NCI-H146 treated with DMSO at 0.1 percent for 48 hours (cell line): ENCODE results near the gene ITSN2.
"Not testable (repeated sequence)": the region's sequence is repeated elsewhere in the genome, so short reads cannot be mapped to it uniquely, and the experiment has no call there.

ENCODE experiments used
- DNase-seq: peaks from one replicate; lab custom pipeline; 2025; ENCODE audit not compliant: unreplicated experiment; lab: John Stamatoyannopoulos, UW

Gene ITSN2

DNA sequence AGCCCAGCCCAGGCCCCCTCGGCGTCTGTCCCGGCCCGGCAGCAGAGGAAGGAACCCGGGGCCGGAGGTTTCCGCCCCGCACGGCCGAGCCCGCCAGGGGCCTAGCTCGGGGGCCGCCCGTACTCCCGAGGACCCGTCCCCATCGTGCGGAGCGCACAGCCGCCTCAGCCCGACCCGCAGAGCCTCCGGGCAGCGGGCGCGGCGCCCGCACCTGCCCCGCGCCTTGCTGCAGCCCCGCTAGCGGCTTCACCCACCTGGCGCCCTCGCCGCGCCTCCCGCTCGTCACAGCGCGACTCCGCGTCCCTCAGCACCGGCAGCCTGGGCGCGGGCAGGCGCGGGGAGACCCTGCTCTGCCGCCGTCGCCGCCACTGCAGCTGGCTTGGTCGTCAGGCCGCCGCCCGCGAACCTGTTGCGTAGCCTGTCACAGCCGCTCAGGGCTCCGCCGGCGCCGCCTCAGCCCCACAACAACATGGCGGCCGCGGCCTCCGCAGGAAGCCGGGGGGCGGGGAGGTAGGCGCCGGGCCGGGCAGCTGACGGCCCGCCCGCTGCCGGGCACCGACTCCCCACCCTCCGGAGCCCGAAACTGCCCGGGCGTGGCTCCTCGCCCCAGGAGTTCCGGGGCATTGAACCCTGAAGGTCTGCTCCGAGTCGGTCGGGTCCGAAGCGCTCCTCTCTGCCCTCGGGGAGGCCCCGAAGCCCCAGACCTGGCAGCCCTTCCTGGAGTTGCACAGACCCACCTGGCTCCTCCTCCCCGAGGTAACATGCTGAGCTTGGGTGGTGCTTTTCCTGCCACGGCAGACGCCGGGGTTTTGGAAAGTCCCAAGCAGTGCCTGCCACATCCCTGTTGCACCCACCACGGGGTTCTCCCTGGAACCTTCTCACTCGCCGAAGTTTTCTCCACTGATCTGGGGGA lies at the start of gene ITSN2:
Gene ITSN2, minus strand, starts transcription at position 487 of the 913 bp plus-strand sequence. CDS start 32,454 bp downstream, outside the sequence.
- peak; percentile 72 for DNase-seq

- DNase-seq, result no peak
Observed at GRCh38 chr2:24409171-24409570, 48.8 kb upstream of the ITSN2 start.

DNA sequence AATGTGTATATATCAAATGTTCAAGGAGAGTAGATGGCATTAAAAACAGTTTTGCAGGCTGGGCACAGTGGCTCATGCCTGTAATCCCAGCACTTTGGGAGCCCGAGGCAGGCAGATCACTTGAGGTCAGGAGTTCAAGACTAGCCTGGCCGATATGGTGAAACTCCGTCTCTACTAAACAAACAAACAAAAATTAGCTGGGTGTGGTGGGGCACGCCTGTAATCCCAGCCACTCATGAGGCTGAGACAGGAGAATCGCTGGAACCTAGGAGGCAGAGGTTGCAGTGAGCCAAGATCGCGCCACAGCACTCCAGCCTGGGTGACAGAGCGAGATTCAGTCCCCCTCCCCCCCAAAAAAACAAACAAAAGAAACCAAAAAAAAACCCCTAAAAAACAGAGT lies 48.4 kb upstream of the ITSN2 start:
- not testable (repeated sequence) for DNase-seq

DNA sequence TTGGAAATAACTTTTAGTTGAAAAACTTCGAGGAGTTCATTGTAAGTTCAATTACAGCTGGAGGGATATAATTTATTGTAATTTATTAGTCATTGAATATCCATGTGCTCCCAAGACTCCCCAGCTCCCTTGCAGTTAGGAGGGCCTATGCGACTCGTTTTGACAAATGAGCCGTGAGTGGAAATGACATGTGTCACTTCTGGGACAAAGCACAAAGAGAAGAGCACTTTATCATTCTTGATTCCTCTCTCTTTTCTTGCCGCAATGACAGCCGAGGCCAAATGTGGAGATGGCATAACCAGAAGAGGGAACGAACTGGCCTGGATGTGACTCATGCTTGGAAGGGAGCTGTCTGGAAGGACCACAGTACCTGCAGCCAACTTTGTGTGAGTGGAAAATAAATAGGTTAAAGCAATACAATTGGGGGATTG lies 44.2 kb upstream of the ITSN2 start:
- no peak for DNase-seq

DNA sequence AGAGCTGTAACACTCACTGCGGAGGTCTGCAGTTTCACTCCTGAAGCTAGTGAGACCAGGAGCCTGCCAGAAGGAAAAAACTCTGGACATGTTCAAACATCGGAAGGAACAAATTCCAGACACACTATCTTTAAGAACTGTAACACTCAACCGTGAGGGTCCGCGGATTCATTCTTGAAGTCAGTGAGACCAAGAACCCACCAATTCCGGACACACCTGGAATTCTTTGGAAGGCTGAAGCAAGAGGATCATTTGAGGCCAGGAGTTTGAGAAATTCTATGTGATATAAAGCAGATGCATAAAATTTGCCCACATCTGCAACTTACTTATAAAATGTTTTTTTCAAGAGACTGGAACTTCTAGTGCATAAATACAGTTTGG lies 43.5 kb upstream of the ITSN2 start:
- DNase-seq, result no peak

DNA sequence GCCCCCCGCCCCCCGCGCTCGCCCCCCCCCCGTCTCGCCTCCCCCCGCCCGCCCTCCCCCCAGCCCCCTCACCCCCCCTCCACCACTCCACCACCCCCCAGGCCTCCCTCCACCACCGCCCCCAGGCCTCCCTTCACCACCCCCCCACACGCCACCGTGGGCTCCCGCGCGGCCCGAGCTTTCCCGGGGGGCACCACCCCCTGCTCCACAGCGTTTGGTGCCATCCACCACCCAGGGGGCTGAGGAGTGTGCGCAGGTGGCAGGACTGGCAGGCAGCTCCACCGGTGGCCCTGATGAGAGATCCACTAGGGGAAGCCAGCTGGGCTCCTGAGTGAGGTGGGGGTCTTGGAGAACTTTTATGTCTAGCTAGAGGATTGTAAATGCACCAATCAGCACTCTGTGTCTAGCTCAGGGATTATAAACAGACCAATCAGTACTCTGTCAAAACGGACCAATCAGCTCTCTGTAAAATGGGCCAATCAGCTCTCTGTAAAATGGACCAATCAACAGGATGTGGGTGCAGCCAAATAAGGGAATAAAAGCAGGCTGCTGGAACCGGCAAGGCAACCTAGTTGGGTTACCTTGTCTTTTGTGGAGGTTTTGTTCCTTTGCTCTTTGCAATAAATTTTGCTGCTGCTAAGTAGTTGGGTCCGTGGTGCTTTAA lies 43.0 kb upstream of the ITSN2 start:
- DNase-seq, result no peak

DNA sequence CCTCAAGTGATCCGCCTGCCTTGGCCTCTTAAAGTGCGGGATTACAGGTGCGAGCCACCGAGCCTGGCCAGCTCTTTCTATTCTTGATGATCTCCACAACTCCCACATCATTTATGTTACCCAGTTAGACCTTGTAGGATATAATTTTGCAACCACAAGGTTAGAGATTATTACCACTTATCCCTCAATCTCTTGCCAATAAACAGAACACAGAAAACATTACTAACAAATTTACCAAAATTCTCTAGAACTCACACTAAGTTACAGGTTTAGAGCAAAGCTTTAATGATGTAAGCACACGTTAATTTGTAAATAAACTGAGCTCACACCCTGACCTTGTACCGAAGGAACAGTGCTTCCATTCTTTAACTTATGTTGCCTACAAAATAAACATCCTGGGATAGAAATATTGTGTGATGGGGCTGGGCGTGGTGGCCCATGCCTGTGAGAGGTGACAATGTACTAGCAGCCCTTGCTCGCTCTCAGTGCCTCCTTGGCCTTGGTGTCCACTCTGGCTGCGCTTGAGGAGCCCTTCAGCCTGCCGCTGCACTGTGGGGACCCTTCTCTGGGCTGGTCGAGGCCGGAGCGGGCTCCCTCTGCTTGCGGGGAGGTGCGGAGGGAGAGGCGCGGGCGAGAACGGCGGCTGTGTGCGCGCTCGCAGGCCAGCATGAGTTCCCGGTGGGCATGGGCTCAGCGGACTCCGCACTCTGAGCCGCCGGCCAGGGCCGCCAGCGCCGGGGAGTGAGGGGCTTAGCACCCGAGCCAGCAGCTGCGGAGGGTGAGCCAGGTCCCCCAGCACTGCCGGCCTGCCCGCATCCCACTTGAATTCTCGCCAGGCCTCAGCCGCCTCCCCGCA lies 42.1 kb upstream of the ITSN2 start:
- no peak for DNase-seq

DNA sequence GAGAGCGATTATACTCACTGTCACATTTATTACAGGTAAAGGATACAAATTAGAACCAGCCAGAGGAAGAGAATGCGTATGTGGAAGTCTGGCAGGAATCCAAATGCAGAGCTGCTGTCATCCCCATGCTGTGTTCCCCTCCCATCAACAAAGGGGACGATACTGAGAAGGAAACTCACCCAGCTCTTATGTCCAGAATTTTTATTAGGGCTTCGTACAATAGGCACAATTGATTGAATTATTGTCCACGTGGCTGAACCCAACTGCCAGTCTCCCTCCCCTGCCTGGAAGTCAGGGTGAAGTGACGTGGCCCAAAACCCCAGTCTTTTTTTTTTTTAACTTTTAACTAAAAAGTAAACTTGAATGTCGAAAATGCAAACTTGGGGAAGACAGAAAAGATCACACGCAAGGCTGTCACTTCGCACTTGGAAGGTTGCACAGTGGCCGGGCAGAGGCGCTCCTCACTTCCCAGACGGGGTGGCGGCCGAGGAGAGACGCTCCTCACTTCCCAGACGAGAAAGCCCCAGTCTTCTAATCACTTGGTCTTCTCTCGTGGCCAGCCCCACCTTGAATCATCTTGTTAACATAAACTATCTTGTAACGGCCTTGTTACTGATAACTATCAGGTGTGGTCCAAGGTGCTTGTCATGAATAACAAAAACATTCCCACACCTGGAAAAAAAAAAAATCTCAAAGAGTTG lies 40.0 kb upstream of the ITSN2 start:
- peak; percentile 88 for DNase-seq

GRCh38 chr2:24399434-24400206 lies 39.3 kb upstream of the ITSN2 start:
- DNase-seq, result peak; percentile 93

- no peak for DNase-seq
Observed at GRCh38 chr2:24394998-24395397, 34.7 kb upstream of the ITSN2 start.

DNA sequence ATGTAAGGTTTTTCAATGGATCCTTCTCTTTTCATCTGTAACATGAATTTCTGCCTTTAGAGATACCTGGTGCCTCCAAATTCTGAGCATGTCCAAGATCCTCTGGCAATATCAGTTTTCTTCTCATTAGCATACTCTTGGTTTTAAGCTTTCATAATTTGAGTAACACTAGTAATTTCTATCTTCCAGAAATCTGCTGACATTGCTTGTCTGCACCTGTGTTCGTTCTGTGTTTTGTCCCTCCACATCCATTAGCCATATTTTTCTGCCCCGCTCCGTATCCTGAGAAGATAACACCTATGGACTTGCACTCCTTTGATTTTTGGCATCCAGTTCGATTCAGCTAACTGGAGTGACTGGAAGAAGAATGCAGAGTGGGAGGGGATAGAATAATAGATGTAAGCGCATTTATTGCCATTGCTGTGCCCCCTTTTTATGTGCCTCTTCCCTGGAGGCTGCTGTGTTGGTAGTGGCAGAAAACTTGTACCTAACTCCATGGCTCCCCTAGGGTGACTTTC lies 32.3 kb upstream of the ITSN2 start:
- DNase-seq, result no peak

DNA sequence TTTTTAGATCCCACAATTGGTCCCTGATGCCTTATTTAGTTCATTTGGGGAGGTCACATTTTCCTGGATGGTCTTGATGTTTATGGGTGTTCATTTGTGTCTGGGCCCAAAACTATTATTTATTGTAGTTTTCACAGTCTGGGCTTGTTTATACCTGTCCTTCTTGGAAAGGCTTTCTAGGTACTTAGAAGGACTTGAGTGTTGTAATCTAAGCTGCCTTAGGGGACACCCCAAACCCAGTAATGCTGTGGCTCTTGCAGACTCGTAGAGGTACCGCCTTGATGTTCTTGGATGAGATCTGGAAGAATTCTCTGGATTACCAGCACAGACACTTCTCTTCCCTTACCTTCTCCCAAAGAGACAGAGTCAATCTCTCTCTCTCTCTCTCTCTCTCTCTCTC lies 25.0 kb upstream of the ITSN2 start:
- no peak for DNase-seq

DNA sequence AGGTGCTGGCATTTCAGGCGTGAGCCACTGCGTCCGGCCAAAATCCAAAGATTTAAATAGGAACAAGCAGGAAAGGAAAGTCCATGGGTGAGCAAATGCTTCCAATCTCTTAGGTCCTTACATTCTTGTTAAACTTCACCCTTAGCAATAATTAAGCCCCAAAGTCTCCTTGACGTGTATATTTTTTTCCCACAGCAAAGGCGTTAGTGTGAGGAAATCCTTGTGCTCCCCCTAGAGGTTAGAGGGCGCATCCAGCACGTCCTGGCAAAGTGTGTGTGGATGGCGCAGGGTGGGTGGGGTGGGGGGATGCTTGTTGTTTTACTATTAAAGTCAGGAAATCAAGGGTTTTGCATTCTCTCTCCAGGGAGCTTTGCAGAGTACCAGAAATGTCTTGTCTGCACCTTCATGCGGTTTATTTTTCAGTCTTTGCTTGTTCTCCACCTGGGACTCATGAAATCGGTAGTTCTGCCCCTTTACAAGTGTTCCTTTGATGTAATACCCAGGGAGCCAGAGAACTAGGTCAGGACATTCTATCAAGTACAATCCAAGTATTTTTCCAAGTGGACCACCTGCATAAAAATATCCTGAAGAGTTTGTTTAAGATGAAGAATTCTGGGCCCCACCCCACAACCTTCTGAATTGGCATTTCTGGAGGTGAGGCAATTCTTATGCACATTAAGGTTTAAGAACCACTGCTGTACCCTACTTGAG lies 22.2 kb upstream of the ITSN2 start:
- DNase-seq, result peak; percentile 55

DNA sequence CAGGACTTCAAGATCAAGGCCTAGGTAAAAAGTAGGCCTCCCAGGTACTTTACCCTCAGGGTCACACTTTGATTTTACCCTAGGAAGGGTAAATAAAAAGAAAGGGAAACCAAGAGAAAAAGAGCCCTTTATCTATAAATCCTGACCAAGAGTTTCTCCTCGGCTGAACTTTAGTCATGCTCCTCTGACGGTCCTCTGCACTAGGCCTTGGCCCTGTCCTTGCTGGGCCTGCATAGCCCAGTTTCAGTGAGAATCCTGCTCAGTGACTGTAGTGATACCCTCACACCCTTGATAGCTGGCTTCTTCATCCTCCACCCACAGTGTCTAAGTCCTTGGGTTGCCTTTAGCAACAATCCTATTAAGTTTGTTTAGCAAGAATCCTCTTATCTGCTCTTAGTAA lies 20.5 kb upstream of the ITSN2 start:
- DNase-seq, result no peak

DNA sequence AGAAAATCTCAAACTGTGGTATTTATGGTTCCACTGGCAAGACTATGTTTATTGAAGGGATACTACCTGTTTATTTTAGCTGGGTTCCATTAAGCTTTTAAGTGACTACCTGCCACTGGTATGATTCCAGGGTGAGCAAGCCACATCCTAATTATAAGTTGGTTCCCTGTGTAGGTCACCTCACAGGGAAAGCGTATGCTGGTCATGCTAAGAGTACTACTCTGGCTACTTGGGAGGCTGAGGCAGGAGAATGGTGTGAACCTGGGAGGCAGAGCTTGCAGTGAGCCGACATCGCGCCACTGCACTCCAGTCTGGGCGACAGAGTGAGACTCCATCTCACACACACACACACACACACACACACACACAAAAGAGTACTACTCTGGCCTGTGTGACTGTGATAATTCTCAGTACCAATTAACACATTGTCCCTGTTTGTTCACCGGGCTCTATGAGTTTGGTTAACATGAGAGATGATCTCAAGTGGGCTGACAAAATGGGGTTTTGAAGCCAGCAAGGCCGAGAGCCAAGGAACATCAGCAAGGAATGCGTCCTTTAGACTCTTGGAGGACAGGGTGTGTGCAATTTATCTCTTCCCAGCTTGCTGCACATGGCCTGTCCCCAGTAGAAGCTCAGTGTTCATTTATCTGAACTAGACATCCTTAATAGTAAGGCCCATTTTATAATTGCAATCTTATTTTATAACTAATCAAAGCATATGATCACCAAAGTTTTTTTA lies 15.2 kb upstream of the ITSN2 start:
- no peak for DNase-seq

DNA sequence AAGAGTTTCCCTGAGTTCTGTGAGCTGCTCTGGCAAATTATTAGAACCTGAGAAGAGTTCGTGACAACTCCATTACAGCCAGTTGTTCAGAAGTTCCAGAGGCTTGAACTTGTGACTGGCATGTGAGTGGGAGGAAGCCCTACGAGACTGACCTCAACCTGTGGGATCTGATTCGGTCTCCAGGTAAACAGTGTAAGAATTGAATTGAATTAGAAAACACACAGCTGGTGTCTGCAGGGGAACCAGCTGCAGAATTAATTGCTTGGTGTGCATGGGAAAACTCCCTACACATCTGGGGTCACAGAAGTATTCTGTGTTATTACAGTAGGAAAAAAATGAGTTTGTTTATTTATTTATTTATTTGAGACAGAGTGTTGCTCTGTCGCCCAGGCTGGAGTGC lies 14.0 kb upstream of the ITSN2 start:
- DNase-seq, result no peak

GRCh38 chr2:24372033-24372432 lies 11.7 kb upstream of the ITSN2 start:
- no peak for DNase-seq

GRCh38 chr2:24365826-24366225 lies 5.5 kb upstream of the ITSN2 start:
- DNase-seq, result no peak
